Measurements from ENCODE around the gene PLA2G12B. TPM values are rescaled to one million over a fixed set of nuclear protein-coding genes. Genes with fewer than 3 reads are reported as not detected.

Gene PLA2G12B
- total RNA-seq, 6 donors from 2014 or later = 0.61 to 12.2 (median 3.2) TPM

DNA sequence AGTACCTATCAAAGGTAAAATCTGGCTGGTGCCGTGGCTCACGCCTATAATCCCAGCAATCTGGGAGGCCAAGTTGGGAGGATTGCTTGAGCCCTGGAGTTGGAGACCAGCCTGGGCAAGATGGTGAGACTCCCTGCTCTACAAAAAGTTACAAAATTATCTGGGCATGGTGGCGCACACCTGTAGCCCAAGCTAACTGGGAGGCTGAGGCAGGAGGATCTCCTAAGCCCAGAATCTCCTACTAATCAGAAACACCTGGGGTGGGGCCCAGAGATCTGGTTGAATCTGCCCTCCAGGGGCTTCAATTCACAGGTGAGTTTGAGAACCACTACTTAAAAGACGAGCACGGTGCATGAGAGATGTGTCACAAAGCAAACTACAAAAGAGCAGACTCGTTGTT, 2.4 kb downstream of the PLA2G12B start:
- DNase-seq = no peak
- H3K4me3 ChIP-seq = no peak overlapping the region
- H3K9me3 ChIP-seq = no peaks in the 10 kb centered on the region
- H3K36me3 ChIP-seq = no peaks in the 10 kb centered on the region
- H3K4me1 ChIP-seq = no peaks in the 10 kb centered on the region
- 76 to 81% methylated on average over 5 to 6 of the region's 6 CpGs for WGBS, 2 donors
- no peak overlapping the region for H3K27ac ChIP-seq
- TF ChIP-seq POLR2AphosphoS5 (IDR thresholded peaks at IDR 0.05) (no peak), POLR2A (IDR thresholded peaks at IDR 0.05) (no peak), EP300 (IDR thresholded peaks at IDR 0.05) (no peak)
- TF ChIP-seq, protein P1, sequence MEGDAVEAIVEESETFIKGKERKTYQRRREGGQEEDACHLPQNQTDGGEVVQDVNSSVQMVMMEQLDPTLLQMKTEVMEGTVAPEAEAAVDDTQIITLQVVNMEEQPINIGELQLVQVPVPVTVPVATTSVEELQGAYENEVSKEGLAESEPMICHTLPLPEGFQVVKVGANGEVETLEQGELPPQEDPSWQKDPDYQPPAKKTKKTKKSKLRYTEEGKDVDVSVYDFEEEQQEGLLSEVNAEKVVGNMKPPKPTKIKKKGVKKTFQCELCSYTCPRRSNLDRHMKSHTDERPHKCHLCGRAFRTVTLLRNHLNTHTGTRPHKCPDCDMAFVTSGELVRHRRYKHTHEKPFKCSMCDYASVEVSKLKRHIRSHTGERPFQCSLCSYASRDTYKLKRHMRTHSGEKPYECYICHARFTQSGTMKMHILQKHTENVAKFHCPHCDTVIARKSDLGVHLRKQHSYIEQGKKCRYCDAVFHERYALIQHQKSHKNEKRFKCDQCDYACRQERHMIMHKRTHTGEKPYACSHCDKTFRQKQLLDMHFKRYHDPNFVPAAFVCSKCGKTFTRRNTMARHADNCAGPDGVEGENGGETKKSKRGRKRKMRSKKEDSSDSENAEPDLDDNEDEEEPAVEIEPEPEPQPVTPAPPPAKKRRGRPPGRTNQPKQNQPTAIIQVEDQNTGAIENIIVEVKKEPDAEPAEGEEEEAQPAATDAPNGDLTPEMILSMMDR (IDR thresholded peaks at IDR 0.05) = no peak
- no peak for ATAC-seq (ENCODE audit: low FRiP score in 2 of 2)
- no peaks in the 10 kb centered on the region for H3K27me3 ChIP-seq

DNA sequence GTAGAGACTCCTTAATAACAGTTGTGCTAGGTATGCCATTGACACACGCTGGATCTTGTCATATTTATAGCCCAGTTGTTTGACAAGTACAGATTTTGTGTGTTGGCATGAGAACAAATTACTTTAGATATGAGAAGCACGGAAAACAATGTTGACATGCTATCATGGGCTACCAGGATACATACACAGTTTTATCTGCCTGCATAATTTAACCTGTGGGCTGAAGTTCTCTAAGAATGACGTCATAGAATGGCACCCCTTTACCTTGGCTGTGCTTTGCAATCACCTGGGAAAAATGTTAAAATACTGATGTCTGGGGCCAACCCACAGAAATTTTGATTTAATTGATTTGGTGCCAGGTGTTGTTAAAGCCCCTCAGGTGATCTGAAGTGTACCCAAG, 2.8 kb downstream of the PLA2G12B start:
- Histone ChIP-seq H3K4me1 (no peaks in the 10 kb centered on the region), H3K27ac (no peak overlapping the region), H3K36me3 (no peaks in the 10 kb centered on the region), H3K27me3 (no peaks in the 10 kb centered on the region), H3K9me3 (no peaks in the 10 kb centered on the region), H3K4me3 (no peak overlapping the region)
- TF ChIP-seq, protein P1 (IDR thresholded peaks at IDR 0.05) = no peak
- TF ChIP-seq POLR2A (IDR thresholded peaks at IDR 0.05) = no peak
- TF ChIP-seq EP300 (IDR thresholded peaks at IDR 0.05) = no peak
- no peak for TF ChIP-seq POLR2AphosphoS5 (IDR thresholded peaks at IDR 0.05)
- WGBS, 2 donors = 47 to 61% methylated on average over 3 of the region's 3 CpGs
- no peak for ATAC-seq (ENCODE audit: low FRiP score in 2 of 2)
- DNase-seq = no peak

DNA sequence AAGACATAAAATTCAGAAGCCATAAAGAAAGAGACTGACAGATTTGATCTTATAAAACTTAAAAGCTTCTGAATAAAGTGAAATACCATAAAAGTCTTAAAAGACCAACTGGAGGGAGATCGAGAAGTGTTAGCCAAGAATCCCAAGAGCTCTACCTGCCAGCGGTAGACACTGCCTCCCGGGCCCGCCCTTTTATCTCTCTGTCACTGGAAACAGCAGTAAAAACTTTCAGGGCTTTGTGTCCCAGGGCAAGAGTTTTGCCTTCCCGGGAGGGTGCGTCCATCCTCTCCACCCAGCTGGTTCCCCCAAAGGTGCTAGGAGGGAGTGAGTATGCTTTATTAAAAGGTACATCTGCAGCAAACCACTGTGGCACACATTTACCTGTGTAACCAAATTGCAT, 5.8 kb downstream of the PLA2G12B start:
- H3K27ac ChIP-seq = no peak overlapping the region
- no peaks in the 10 kb centered on the region for H3K9me3 ChIP-seq
- 70 to 73% methylated on average over 6 of the region's 6 CpGs for WGBS, 2 donors
- H3K4me1 ChIP-seq = no peaks in the 10 kb centered on the region
- no peaks in the 10 kb centered on the region for H3K36me3 ChIP-seq
- DNase-seq = no peak
- no peak for ATAC-seq (ENCODE audit: low FRiP score in 2 of 2)
- H3K27me3 ChIP-seq = no peaks in the 10 kb centered on the region
- H3K4me3 ChIP-seq = no peak overlapping the region
- no peak for TF ChIP-seq POLR2AphosphoS5 (IDR thresholded peaks at IDR 0.05)
- TF ChIP-seq EP300 (IDR thresholded peaks at IDR 0.05) = no peak
- TF ChIP-seq, protein P1 (IDR thresholded peaks at IDR 0.05) = no peak
- no peak for TF ChIP-seq POLR2A (IDR thresholded peaks at IDR 0.05)

DNA sequence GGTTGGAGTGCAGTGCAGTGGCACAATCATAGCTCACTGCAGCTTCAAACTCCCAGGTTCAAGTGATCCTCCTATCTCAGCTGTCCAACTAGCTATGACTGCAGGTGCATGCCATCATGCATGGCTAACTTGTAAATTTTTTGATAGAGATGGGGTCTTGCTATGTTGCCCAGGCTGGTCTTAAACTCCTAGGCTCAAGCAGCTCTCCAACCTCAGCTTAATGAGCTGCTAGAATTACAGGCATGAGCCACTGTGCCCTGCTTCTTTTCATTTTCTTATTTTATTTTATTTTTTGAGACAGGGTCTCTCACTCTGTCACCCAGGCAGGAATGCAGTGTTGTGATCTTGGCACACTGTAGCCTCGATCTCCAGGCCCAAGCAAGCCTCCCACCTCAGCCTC, 7.6 kb downstream of the PLA2G12B start:
- Histone ChIP-seq H3K27me3 (no peaks in the 10 kb centered on the region), H3K4me1 (no peaks in the 10 kb centered on the region), H3K27ac (no peak overlapping the region), H3K9me3 (no peaks in the 10 kb centered on the region), H3K4me3 (no peak overlapping the region), H3K36me3 (no peaks in the 10 kb centered on the region)
- 88 to 100% methylated on average over 1 of the region's 1 CpG for WGBS, 2 donors
- ATAC-seq (ENCODE audit: low FRiP score in 2 of 2) (no peak), DNase-seq (no peak)
- TF ChIP-seq, protein P1 (IDR thresholded peaks at IDR 0.05) = no peak
- TF ChIP-seq POLR2A (IDR thresholded peaks at IDR 0.05) (no peak), POLR2AphosphoS5 (IDR thresholded peaks at IDR 0.05) (no peak), EP300 (IDR thresholded peaks at IDR 0.05) (no peak)

DNA sequence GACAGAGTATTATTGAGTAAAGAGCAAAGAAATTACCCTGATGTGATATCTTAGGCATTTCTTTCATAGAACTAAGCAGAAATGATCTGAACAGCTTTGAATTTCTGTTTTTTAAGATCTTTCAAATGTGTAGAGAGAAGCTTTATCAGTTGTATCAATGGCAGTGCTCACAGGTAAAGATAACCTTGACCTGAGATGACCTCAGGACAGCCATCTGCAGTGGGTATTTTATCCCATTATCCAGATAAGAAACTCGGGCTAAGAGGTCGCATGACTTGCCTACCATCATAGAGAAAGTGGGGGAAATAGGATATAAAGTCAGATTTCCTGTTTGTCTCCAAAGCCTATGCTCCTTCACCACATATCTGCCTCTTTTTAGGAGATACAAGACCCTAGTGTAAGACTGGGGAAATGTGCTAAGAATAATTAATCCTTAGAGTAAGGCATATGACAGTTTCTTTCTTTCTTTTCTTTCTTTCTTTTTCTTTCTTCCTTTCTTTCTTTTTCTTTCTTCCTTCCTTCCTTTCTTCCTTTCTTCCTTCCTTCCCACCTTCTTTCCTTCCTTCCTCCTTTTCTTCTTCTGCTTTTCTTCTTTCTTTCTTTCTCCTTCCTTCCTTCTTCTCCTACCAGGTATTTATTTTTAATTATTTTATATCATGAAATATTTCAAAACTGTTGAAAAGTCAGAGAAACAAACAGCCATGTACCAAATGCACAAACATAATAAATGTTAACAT, 10.9 kb downstream of the PLA2G12B start:
- TF ChIP-seq, protein P1 (IDR thresholded peaks at IDR 0.05) = no peak
- no peak for TF ChIP-seq POLR2A (IDR thresholded peaks at IDR 0.05)
- no peak for TF ChIP-seq EP300 (IDR thresholded peaks at IDR 0.05)
- no peak for TF ChIP-seq POLR2AphosphoS5 (IDR thresholded peaks at IDR 0.05)
- no peak overlapping the region for H3K27ac ChIP-seq
- no peaks in the 10 kb centered on the region for H3K9me3 ChIP-seq
- H3K27me3 ChIP-seq = no peaks in the 10 kb centered on the region
- ATAC-seq (ENCODE audit: low FRiP score in 2 of 2) = no peak
- H3K4me1 ChIP-seq = no peaks in the 10 kb centered on the region
- no peaks in the 10 kb centered on the region for H3K36me3 ChIP-seq
- no peak for DNase-seq
- H3K4me3 ChIP-seq = no peak overlapping the region
- 50% methylated on average over 2 of the region's 2 CpGs for WGBS, 2 donors

Measured in upper lobe of left lung (tissue), 6 donors.